Measurements from ENCODE around the gene PDLIM1.

DNA sequence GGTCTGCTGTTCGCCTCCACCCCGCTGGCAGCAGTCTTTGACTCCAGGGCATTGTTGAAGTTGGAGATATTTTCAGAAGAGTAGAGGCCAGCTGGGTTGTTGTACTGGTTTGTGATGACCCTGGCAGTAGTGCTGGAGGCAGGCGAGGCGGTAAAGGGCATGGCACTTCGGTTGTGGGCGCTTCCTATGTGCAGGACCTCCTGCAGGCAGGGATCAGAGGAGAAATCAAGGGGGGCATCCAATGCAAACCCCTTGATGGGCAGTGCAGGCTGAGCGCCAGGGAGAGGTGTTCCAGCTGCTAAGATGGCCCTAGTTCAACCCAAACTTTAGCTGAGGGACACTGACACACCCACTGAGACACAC, 27.0 kb downstream of the PDLIM1 start:
- TF ChIP-seq, protein P1, sequence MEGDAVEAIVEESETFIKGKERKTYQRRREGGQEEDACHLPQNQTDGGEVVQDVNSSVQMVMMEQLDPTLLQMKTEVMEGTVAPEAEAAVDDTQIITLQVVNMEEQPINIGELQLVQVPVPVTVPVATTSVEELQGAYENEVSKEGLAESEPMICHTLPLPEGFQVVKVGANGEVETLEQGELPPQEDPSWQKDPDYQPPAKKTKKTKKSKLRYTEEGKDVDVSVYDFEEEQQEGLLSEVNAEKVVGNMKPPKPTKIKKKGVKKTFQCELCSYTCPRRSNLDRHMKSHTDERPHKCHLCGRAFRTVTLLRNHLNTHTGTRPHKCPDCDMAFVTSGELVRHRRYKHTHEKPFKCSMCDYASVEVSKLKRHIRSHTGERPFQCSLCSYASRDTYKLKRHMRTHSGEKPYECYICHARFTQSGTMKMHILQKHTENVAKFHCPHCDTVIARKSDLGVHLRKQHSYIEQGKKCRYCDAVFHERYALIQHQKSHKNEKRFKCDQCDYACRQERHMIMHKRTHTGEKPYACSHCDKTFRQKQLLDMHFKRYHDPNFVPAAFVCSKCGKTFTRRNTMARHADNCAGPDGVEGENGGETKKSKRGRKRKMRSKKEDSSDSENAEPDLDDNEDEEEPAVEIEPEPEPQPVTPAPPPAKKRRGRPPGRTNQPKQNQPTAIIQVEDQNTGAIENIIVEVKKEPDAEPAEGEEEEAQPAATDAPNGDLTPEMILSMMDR (IDR thresholded peaks at IDR 0.05) = no peak
- TF ChIP-seq EZH2phosphoT487 (IDR thresholded peaks at IDR 0.05; ENCODE audit: borderline replicate concordance, low read depth) (no peak), FOXM1 (IDR thresholded peaks at IDR 0.05; ENCODE audit: low read depth) (no peak), TCF12 (IDR thresholded peaks at IDR 0.05) (no peak), CHD2 (IDR thresholded peaks at IDR 0.05; ENCODE audit: low read length, partially characterized antibody) (no peak), POLR2AphosphoS5 (IDR thresholded peaks at IDR 0.05; ENCODE audit: low read depth, low read length) (no peak), TEAD4 (IDR thresholded peaks at IDR 0.05; ENCODE audit: borderline replicate concordance, insufficient read depth) (no peak), NFIC (IDR thresholded peaks at IDR 0.05; ENCODE audit: borderline replicate concordance) (no peak), TAF1 (IDR thresholded peaks at IDR 0.05; ENCODE audit: borderline replicate concordance, low read depth, low read length) (no peak), RAD21 (IDR thresholded peaks at IDR 0.05; ENCODE audit: low read length) (no peak)
- TF ChIP-seq, protein P2, sequence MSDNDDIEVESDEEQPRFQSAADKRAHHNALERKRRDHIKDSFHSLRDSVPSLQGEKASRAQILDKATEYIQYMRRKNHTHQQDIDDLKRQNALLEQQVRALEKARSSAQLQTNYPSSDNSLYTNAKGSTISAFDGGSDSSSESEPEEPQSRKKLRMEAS (IDR thresholded peaks at IDR 0.05; ENCODE audit: low read depth) = no peak
- TF ChIP-seq, protein P3, sequence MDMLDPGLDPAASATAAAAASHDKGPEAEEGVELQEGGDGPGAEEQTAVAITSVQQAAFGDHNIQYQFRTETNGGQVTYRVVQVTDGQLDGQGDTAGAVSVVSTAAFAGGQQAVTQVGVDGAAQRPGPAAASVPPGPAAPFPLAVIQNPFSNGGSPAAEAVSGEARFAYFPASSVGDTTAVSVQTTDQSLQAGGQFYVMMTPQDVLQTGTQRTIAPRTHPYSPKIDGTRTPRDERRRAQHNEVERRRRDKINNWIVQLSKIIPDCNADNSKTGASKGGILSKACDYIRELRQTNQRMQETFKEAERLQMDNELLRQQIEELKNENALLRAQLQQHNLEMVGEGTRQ (IDR thresholded peaks at IDR 0.05; ENCODE audit: borderline replicate concordance, low read depth, low read length) = no peak

Measured in SK-N-SH (cell line).